Lower leg skin (tissue), 4 donors: ENCODE measurements around the gene ATP8A2. TPM values are rescaled to one million over a fixed set of nuclear protein-coding genes. Genes with fewer than 3 reads are reported as not detected.

Experiments used
- DNase-seq, 2 donors: peaks; one replicate each; pipeline ENCODE4 v3.0.0-alpha.2; 2019; ENCODE audit warnings: low spot score in 2 of 2
- H3K4me3 ChIP-seq: fragments of 200-600 bp; sonication (generic); 2 replicates; pipeline ENCODE4 v1.5.1; 2017; ENCODE audit warnings: mild to moderate bottlenecking, low read depth; ENCODE audit not compliant: poor library complexity, severe bottlenecking
- POLR2A ChIP-seq, 2 donors: fragments of 450-650 bp; IDR thresholded peaks; one replicate each; pipeline ENCODE4 v1.6.1; 2016 to 2017; ENCODE audit warnings: antibody characterized with exemption in 2 of 2, mild to moderate bottlenecking in 1 of 2, moderate library complexity in 1 of 2
- WGBS, 2 donors: methylation state at CpG; one replicate each; pipeline ENCODE4 v1.1.5; 2018; 5-methylcytosine and 5-hydroxymethylcytosine counted together
- intact Hi-C: fragments of 100-400 bp; cut with DNase I; formaldehyde crosslinking; loops from one replicate; pipeline ENCODE4 v1.15.0; 2023; ENCODE audit warnings: low total_unique reads
- total RNA-seq, 4 donors: library from RNA; depleted of rRNA; stranded (reverse); fragments of >200 nt; gene quantifications; one replicate each; pipeline ENCODE4 v1.1.0, GENCODE V29; 2016
- TF ChIP-seq, protein P1 (sequence below), 3 donors: fragments of 450-650 bp; IDR thresholded peaks; one replicate each; pipeline ENCODE4 v1.5.1; 2016; ENCODE audit warnings: antibody characterized with exemption in 3 of 3, mild to moderate bottlenecking in 3 of 3, moderate library complexity in 2 of 3

ATP8A2 gene
- total RNA-seq, 4 donors from 2014 or later = 0.05 to 0.23 TPM; not detected in 2

DNA sequence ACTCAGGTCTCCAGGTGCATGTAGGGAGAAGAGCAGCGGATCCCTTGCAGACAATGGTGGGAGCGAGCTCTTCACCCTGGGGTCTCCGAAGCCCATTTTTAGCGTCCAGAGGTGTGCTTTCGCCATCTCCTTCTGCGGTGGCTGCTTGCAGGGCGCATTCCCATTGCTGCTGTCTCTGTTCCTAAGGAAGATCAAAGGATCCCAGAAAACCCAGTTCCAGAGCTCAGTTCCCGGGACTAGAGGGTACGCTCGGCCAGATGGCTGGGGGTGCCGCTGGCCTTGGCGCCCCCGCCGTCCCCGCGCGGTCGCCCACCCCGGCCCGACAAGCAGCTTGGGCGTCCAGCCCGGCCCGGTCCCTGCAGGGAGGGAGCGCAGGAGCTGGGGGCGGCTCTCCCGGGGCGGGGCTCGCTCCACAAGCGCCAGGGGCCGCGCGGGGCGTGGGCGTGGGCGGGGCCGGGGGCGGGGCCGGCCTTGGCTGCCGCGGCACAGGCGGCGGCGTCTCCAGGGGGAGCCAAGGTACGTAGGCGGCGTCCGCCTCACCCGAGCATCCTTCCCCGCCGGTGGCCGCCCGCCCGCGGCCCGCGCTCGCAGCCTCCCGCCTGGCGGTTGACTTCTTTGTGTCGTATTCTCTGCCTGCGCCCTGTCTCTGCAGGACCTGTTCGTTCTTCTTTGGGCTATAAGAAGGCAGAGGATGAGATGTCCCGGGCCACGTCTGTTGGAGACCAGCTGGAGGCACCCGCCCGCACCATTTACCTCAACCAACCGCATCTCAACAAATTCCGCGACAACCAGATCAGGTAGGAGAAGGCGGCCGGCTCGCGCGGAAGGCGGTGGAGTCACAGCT lies 96.8 kb downstream of the ATP8A2 start:
- DNase-seq = no peak
- 6 to 7% methylated on average over 41 to 71 of the region's 75 CpGs for WGBS, 2 donors
- no peak overlapping the region for H3K4me3 ChIP-seq
- intact Hi-C loops = no loop called here
- TF ChIP-seq, protein P1, sequence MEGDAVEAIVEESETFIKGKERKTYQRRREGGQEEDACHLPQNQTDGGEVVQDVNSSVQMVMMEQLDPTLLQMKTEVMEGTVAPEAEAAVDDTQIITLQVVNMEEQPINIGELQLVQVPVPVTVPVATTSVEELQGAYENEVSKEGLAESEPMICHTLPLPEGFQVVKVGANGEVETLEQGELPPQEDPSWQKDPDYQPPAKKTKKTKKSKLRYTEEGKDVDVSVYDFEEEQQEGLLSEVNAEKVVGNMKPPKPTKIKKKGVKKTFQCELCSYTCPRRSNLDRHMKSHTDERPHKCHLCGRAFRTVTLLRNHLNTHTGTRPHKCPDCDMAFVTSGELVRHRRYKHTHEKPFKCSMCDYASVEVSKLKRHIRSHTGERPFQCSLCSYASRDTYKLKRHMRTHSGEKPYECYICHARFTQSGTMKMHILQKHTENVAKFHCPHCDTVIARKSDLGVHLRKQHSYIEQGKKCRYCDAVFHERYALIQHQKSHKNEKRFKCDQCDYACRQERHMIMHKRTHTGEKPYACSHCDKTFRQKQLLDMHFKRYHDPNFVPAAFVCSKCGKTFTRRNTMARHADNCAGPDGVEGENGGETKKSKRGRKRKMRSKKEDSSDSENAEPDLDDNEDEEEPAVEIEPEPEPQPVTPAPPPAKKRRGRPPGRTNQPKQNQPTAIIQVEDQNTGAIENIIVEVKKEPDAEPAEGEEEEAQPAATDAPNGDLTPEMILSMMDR (IDR thresholded peaks at IDR 0.05) = no peak
- TF ChIP-seq POLR2A (IDR thresholded peaks at IDR 0.05) = no peak

DNA sequence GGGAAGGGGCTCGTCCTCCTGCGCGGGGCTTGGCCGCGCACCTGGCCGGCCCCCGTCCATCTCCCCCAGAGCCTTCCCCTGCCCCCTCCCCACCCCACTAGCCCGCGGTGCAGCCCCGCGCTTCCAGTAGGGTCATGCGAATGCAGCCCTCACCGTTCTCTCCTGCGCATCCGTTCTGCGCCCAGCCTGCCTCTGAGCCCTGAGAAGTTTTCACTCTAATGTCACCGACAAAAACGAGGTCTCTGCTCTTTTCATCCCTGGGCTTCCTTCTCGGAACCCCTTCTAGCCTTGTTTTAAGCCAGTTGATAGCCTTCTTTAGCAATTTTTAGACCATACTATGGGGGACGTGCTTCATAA lies 97.4 kb downstream of the ATP8A2 start:
- TF ChIP-seq, protein P1 (IDR thresholded peaks at IDR 0.05) = no peak
- no peak for TF ChIP-seq POLR2A (IDR thresholded peaks at IDR 0.05)
- H3K4me3 ChIP-seq = no peak overlapping the region
- DNase-seq = no peak
- 12 to 21% methylated on average over 8 to 18 of the region's 20 CpGs for WGBS, 2 donors
- intact Hi-C loops = no loop called here

DNA sequence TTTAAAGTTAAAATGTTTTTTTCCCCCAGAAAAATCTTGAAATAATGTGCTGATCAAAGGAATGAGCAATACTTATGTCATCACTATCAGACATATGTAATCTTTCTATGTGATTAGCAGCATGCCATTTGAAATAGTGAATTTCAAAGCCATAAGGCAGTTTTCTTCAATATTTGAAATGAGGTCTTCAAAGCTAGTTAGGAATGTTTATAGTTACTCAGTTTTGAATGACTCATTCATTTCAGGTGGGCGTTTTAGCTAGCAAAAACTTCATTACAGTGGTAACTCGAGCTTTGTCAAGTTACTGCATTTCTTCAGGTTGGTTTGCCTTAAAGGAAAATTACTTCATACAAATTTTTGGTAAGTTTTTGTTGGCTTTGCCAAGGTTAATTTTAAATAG lies 102.1 kb downstream of the ATP8A2 start:
- no peak for TF ChIP-seq POLR2A (IDR thresholded peaks at IDR 0.05)
- TF ChIP-seq, protein P1 (IDR thresholded peaks at IDR 0.05) = no peak
- no peak overlapping the region for H3K4me3 ChIP-seq
- whole genome bisulfite sequencing, 2 donors = 38 to 42% methylated on average over 2 of the region's 2 CpGs
- intact Hi-C loops = no loop called here
- no peak for DNase-seq

DNA sequence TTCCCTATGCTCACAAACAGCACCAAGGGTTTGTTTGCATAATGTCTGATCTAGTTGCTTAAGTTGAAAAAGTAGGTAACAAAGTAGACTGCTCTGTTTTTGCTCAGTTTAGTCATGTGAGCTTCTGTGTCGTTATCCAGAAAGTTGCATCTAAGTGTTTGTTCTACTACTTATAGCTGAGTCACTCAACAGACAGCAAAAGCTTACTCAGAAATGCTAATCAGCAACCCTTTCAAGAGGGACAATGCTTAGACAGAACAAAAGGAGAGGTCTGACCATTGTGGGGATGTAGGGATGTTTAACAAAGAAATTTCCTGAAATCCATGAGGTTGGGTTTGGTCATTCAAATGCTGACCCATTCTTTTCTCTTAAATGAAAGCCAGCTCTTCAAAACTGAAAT lies 106.4 kb downstream of the ATP8A2 start:
- intact Hi-C loops = no loop called here
- no peak for DNase-seq
- TF ChIP-seq, protein P1 (IDR thresholded peaks at IDR 0.05) = no peak
- TF ChIP-seq POLR2A (IDR thresholded peaks at IDR 0.05) = no peak
- no peak overlapping the region for H3K4me3 ChIP-seq
- WGBS, 2 donors = 56 to 70% methylated on average over 1 of the region's 1 CpG

DNA sequence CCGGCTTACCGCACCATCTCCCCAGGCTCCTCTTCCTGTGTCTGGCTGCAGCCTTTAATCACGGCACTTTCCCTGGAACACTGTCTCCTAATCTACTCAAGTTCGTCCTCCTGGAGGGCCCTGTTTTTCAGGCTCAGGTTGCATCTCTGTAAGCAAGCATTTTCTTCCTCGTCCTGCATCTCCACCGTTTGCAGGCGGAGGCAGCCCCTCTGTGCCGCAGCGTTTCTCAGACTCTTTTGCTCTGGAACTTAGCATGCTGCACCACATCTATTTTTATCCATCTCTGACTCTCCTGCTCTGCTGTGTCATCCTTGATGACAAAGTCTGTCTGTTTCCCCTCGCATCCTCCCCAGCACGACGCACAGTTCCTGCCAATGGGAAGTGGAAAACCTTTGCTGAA lies 117.5 kb downstream of the ATP8A2 start:
- H3K4me3 ChIP-seq = no peak overlapping the region
- 39 to 41% methylated on average over 12 of the region's 12 CpGs for WGBS, 2 donors
- intact Hi-C loops = no loop called here
- no peak for DNase-seq
- TF ChIP-seq POLR2A (IDR thresholded peaks at IDR 0.05) = no peak
- TF ChIP-seq, protein P1 (IDR thresholded peaks at IDR 0.05) = no peak

DNA sequence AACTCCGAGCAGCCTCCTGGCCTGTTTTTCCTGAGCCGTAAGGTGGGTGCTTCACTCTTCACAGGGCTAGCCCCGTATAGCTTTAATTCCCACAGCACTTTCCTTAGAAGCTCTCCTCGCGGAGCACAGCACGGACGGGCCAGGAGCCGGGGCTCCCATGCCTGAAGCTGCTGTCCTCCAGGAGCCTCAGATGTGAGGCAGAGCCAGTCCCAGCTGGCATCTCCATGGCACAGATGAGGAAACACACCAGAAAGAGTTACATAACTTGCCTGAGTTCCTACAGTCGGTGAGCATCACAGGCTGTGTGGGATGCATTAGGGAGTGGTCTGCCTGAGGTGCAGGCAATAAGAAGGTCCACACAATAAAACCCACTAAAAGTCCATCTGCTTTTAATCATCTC lies 118.5 kb downstream of the ATP8A2 start:
- DNase-seq = no peak
- TF ChIP-seq, protein P1 (IDR thresholded peaks at IDR 0.05) = no peak
- TF ChIP-seq POLR2A (IDR thresholded peaks at IDR 0.05) = no peak
- 63 to 75% methylated on average over 9 of the region's 9 CpGs for WGBS, 2 donors
- no peak overlapping the region for H3K4me3 ChIP-seq
- intact Hi-C loops = no loop called here
